ENCODE data around the gene TJP1. TPM values are rescaled to one million over a fixed set of nuclear protein-coding genes. Genes with fewer than 3 reads are reported as not detected.

TJP1 gene
- total and polyA plus RNA-seq, 9 of the 15 experiments (the other 6 are each of a cell fraction or from before 2014, with no cell fraction given), result 9.1 to 39.3 (median 28.0) TPM

- no peak for TF ChIP-seq THRB (CRISPR knock-in tag; conservative IDR thresholded peaks at IDR 0.05)
- TF ChIP-seq BCOR (IDR thresholded peaks at IDR 0.05), result no peak
- TF ChIP-seq MTA2 (IDR thresholded peaks at IDR 0.05; ENCODE audit: low read depth), result no peak
- no peak for TF ChIP-seq ERF (CRISPR knock-in tag; IDR thresholded peaks at IDR 0.05)
- no peak for TF ChIP-seq ZNF75A (CRISPR knock-in tag; IDR thresholded peaks at IDR 0.05)
- no peak for TF ChIP-seq BRD9 (IDR thresholded peaks at IDR 0.05; ENCODE audit: low read depth, partially characterized antibody)
- no peak for TF ChIP-seq HDAC1 (IDR thresholded peaks at IDR 0.05)
- TF ChIP-seq JUND (IDR thresholded peaks at IDR 0.05; ENCODE audit: borderline replicate concordance, low read depth, low read length), result no peak
- no peak for TF ChIP-seq JUND (tag; IDR thresholded peaks at IDR 0.05; ENCODE audit: borderline replicate concordance, low read depth, low read length)
- TF ChIP-seq TARDBP (IDR thresholded peaks at IDR 0.05), result no peak
- no peak for TF ChIP-seq RBM22 (IDR thresholded peaks at IDR 0.05; ENCODE audit: low read depth, low read length, poor library complexity, severe bottlenecking)
- no peak for TF ChIP-seq TCF7L2 (IDR thresholded peaks at IDR 0.05; ENCODE audit: low read depth, low read length)
These were observed 136.9 kb downstream of the TJP1 start (continued) for GRCh38 chr15:29685156-29686078.
